ENCODE measurements around the gene CFAP119.
"Not testable (repeated sequence)": the region's sequence is repeated elsewhere in the genome, so short reads cannot be mapped to it uniquely, and the experiment has no call there.

CFAP119 gene

GRCh38 chr16:30761928-30762902 is at the start of gene CFAP119, which contains the start of gene RNF40:
TSS of gene CFAP119 (minus strand) at chr16:30762062. CDS start at chr16:30761748, 314 bp downstream.
TSS of gene RNF40 (plus strand) at chr16:30762322. CDS start at chr16:30762546, 224 bp downstream.
- DNase-seq = peak; percentile 77 to 97 (median 94)

GRCh38 chr16:30809675-30810074 is 47.8 kb upstream of the CFAP119 start:
- DNase-seq = not testable (repeated sequence)

GRCh38 chr16:30808890-30809426 is 47.1 kb upstream of the CFAP119 start:
- DNase-seq = not testable (repeated sequence)

- DNase-seq = no peak
Observed at GRCh38 chr16:30808146-30808545, 46.3 kb upstream of the CFAP119 start.

GRCh38 chr16:30805370-30806169 is 43.7 kb upstream of the CFAP119 start:
- peak in 13 of 14 donors; percentile 40 to 88 (median 81) for DNase-seq

GRCh38 chr16:30805056-30805369 is 43.2 kb upstream of the CFAP119 start:
- no peak for DNase-seq

- DNase-seq = no peak
Observed at GRCh38 chr16:30802936-30803335, 41.1 kb upstream of the CFAP119 start.

DNA sequence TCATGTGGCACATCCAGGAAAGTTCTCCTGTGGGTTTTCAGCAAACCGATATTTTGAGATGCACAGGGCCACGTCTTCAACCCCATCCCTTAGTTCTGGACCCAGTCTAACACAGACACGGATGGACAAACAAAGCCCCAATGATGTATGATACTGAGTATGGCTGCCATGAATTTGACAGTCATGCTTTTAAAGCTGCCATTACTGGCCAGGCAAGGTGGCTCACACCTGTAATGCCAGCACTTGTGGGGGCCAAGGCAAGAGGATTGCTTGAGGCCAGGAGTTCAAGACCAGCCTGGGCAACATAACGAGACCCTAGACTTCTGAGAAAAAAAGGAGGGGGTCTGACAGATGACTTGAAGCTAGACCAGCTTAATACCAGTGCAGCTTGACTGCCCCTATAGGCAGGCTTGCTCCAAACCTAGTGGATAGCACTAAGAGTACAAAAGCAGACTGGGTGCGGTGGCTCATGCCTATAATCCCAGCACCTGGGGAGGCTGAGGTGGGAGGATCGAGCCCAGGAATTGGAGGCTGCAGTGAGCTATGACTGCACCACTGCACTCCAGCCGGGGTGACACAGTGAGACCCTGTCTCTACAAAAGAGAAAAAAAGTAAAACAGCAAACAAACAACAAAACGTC is 35.9 kb upstream of the CFAP119 start:
- no peak for DNase-seq

- no peak for DNase-seq
Observed at GRCh38 chr16:30794634-30795033, 32.8 kb upstream of the CFAP119 start.

- no peak for DNase-seq
Observed at GRCh38 chr16:30793508-30794069, 31.7 kb upstream of the CFAP119 start.

DNA sequence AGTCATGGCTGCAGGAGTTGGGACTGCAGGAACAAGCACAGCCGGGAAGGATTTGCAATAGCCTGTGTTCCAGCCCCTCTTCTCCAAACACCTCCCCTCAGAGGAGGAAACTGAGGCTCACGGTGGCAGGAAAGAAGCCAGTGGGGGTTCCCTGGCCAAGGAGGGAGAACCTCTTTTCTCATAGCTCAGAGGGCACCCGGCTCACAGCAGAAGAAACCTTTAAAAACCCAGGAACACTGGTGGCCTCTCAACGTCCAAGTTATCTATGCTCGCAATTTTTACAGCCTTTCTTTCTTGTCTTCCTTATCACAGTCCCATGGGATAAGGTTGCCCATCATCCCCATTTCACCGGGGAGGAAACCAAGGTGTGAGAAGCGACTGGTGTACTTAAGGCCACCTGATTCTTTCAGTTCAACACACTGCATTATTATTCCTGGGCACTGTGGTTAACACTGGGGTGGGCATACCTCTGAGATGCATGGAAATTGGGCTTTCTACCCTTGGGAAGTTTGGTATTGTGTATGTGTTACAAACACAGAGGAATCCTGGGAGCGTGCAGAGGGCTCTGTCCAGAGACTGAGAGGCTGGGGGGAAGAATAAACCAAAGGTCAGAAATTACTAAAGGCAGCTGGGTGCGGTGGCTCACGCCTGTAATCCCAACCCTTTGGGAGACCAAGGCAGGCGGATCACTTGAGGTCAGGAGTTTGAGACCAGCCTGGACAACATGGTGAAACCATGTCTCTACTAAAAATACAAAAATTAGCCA is 25.9 kb upstream of the CFAP119 start:
- DNase-seq = peak in 2 of 14 donors; percentile 28 to 59

- peak in 12 of 14 donors; percentile 51 to 84 (median 66) for DNase-seq
Observed at GRCh38 chr16:30786936-30787612, 25.2 kb upstream of the CFAP119 start, which contains the start of gene ZNF629. TSS of gene ZNF629 (minus strand) at chr16:30787205. CDS start at chr16:30784482, 2,723 bp downstream.

GRCh38 chr16:30786115-30786935 is 24.5 kb upstream of the CFAP119 start:
- peak in 1 of 14 donors; percentile 36 for DNase-seq

- no peak for DNase-seq
Observed at GRCh38 chr16:30785126-30786106, 23.6 kb upstream of the CFAP119 start.

DNA sequence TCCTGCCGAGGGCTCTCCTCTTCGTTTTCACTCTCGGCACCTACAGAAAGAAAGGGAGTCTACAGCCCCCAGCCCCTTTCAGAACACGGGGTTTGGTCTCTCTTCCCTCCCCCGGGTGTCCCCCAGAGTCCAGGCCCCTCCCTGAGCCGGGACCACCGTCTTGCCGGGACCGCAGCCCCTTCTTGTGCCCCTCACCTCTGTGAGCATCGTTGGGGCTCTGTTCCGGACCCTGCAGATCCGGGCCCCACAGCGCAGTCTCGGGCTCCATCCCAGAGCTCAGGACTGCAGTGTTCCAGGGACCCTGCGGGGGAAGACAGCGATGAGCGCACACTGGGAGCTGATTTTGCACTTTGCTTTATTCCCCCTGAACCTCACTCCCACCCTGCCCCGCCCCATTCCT is 22.4 kb upstream of the CFAP119 start:
- no peak for DNase-seq

DNA sequence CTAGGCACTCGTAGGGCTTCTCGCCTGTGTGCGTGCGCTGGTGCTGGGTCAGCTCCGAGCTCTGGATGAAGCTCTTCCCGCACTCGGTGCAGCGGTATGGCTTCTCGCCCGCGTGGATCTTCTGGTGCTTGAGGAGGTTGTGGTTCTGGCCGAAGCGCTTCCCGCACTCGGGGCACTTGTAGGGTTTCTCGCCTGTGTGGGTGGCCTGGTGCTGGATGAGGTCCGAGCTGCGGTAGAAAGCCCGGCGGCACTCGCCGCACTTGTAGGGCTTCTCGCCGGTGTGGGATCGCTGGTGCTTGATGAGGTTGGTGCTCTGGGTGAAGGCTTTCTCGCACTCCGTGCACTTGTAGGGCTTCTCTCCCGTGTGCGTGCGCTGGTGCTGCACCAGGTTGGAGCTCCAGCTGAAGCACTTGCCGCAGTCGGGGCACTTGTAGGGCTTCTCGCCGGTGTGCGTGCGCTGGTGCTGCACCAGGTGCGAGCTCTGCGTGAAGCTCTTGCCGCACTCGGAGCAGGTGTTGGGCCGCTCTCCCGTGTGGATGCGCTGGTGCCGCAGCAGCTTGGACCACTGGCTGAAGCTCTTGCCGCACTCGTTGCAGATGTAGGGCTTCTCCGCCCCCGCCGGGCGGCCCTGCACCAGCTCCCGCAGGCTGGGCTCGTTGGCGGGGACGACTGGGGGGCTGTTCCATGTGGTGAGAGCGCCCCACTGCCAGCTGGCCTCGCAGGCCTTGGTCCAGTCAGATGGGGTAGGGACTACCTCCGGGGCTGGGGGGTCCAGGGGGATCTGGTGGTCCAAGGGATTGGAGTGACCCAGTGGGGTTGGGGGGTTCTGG is 21.6 kb upstream of the CFAP119 start:
- no peak for DNase-seq
